ENCODE data around the gene BNC2. TPM values are rescaled to one million over a fixed set of nuclear protein-coding genes. Genes with fewer than 3 reads are reported as not detected.

Gene BNC2
- total and polyA plus RNA-seq, 2 of the 13 experiments (the other 11 are each of a cell fraction or from before 2014, with no cell fraction given), result not detected

DNA sequence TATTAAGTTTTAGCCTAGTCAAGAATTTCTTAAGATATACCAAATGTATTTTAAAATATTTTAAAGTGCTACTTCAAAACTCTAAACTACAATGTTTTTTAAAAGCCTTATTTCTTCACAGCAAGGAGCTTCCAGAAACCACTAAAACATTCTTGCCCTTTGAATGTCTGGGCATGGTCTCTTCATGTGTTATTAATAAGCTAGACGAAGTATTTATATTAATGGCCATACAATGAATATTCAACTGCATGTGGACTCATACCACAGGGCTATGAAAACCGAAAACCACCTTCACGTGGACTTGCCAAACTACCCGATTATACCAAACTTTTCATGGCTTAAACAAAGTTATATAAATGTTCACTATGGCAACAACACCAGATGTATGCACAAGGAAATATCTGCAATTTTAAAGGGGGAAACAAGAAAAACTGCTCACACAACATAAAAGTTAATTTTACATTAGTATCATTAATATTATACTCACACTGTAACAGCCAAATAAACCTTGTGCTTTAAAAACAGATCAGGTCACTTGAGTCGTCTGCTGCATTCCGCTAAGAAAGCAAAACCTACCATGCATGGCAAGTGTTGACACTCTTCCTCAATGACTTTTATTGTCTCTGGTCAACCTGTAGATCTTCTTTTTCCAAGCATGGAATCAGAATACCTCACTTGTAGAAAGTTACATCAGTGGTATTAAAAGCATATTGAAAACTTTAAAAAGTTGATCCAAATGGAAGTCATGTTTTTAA is 246.3 kb downstream of the BNC2 start:
- Histone ChIP-seq H3K4me1 (ENCODE audit: insufficient read depth, low read length) (no peaks in the 10 kb centered on the region), H3K36me3 (replicated peaks in 1 of 2; ENCODE audit: control insufficient read depth in 1 of 2, insufficient read depth in 2 of 2, low read length in 2 of 2) (no peaks in the 10 kb centered on the region), H4K20me1 (ENCODE audit: insufficient read depth, low read length) (no peaks in the 10 kb centered on the region), H3K27me3 (ENCODE audit: control insufficient read depth in 1 of 2, insufficient read depth in 2 of 2, low read length in 2 of 2) (peaks cover 0 to 33% of the 10 kb centered on the region in 2 experiments; a peak in 3 of 5 replicates), H3K4me2 (ENCODE audit: low read depth, low read length) (no peak overlapping the region), H3K9me3 (ENCODE audit: low read length) (no peaks in the 10 kb centered on the region), H3K4me3 (replicated peaks in 1 of 3; ENCODE audit: insufficient read depth in 1 of 3, low read depth in 2 of 3, low read length in 3 of 3) (no peak overlapping the region), H3K9ac (ENCODE audit: insufficient read depth, low read depth, low read length) (no peak overlapping the region), H2AFZ (ENCODE audit: low read length) (no peak overlapping the region), H3K79me2 (ENCODE audit: insufficient read depth, low read length) (no peaks in the 10 kb centered on the region), H3K27ac (ENCODE audit: extremely low read length, insufficient read depth, low read length) (no peak overlapping the region)
- in situ Hi-C loops (cut with HindIII; ENCODE audit: extremely low pct_ligation_motif_present, low pct_unique_long_range_greater_than_20kb), result no loop called here
- TF ChIP-seq MYNN (CRISPR knock-in tag; IDR thresholded peaks at IDR 0.05; ENCODE audit: low read depth), result no peak
- TF ChIP-seq TSC22D2 (CRISPR knock-in tag; IDR thresholded peaks at IDR 0.05; ENCODE audit: borderline replicate concordance), result no peak
- no peak for TF ChIP-seq NFE2 (CRISPR knock-in tag; IDR thresholded peaks at IDR 0.05)
- TF ChIP-seq NFIB (CRISPR knock-in tag; IDR thresholded peaks at IDR 0.05; ENCODE audit: borderline replicate concordance), result no peak
- TF ChIP-seq, protein P1, sequence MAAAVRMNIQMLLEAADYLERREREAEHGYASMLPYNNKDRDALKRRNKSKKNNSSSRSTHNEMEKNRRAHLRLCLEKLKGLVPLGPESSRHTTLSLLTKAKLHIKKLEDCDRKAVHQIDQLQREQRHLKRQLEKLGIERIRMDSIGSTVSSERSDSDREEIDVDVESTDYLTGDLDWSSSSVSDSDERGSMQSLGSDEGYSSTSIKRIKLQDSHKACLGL (CRISPR knock-in tag; IDR thresholded peaks at IDR 0.05), result no peak
- no peak for TF ChIP-seq SRSF9 (IDR thresholded peaks at IDR 0.05; ENCODE audit: borderline replicate concordance, insufficient read depth, low read depth, low read length, poor library complexity, severe bottlenecking)
- no peak for TF ChIP-seq MBNL3 (CRISPR knock-in tag; conservative IDR thresholded peaks at IDR 0.05)
- no peak for TF ChIP-seq ZNF343 (CRISPR knock-in tag; IDR thresholded peaks at IDR 0.05)
- TF ChIP-seq ATF7-NPFF (CRISPR knock-in tag; IDR thresholded peaks at IDR 0.05; ENCODE audit: low read depth), result no peak
- TF ChIP-seq, protein P2, sequence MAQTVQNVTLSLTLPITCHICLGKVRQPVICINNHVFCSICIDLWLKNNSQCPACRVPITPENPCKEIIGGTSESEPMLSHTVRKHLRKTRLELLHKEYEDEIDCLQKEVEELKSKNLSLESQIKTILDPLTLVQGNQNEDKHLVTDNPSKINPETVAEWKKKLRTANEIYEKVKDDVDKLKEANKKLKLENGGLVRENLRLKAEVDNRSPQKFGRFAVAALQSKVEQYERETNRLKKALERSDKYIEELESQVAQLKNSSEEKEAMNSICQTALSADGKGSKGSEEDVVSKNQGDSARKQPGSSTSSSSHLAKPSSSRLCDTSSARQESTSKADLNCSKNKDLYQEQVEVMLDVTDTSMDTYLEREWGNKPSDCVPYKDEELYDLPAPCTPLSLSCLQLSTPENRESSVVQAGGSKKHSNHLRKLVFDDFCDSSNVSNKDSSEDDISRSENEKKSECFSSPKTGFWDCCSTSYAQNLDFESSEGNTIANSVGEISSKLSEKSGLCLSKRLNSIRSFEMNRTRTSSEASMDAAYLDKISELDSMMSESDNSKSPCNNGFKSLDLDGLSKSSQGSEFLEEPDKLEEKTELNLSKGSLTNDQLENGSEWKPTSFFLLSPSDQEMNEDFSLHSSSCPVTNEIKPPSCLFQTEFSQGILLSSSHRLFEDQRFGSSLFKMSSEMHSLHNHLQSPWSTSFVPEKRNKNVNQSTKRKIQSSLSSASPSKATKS (CRISPR knock-in tag; IDR thresholded peaks at IDR 0.05), result no peak
- TF ChIP-seq RCOR2 (CRISPR knock-in tag; IDR thresholded peaks at IDR 0.05), result no peak
- ChIA-PET CTCF (ENCODE audit: low intra/inter-chr PET ratio, low total read pairs) (no interaction called here), POLR2A (no interaction called here)
- FAIRE-seq (no peak), DNase-seq (ENCODE audit: low spot score) (no peak), ATAC-seq (no peak)
- 18% methylated on average over 6 of the region's 6 CpGs for WGBS (ENCODE audit: low lambda C conversion rate)
- no TSS peak for BruUV-seq (replicated peaks)
- intact Hi-C loops (cut with micrococcal nuclease; ENCODE audit: unreplicated experiment), result no loop called here
